ENCODE measurements around the gene STK38L.

Gene STK38L

GRCh38 chr12:27359578-27360340 is 115.7 kb downstream of the STK38L start:
- peaks cover 0 to 2% of the 10 kb centered on the region in 2 donors for H3K9me3 ChIP-seq (ENCODE audit: control insufficient read depth in 1 of 2, low read length in 2 of 2)
- H3K4me1 ChIP-seq (ENCODE audit: control insufficient read depth in 1 of 2, insufficient read depth in 2 of 2, low read length in 2 of 2) = no peaks in the 10 kb centered on the region
- H3K27me3 ChIP-seq (ENCODE audit: control insufficient read depth in 1 of 2, insufficient read depth in 2 of 2, low read length in 2 of 2) = no peaks in the 10 kb centered on the region
- no peaks in the 10 kb centered on the region for H3K36me3 ChIP-seq (ENCODE audit: control insufficient read depth in 1 of 2, insufficient read depth in 2 of 2, low read length in 2 of 2)
- no peak overlapping the region for H3K27ac ChIP-seq (ENCODE audit: low read depth, low read length)
- H3K4me3 ChIP-seq (ENCODE audit: low read depth in 1 of 2, low read length in 2 of 2) = no peak overlapping the region
- H3K9ac ChIP-seq (ENCODE audit: low read depth in 1 of 2, low read length in 2 of 2) = no peak overlapping the region

GRCh38 chr12:27361372-27361771 is 117.3 kb downstream of the STK38L start:
- Histone ChIP-seq H3K27me3 (ENCODE audit: control insufficient read depth in 1 of 2, insufficient read depth in 2 of 2, low read length in 2 of 2) (no peaks in the 10 kb centered on the region), H3K4me1 (ENCODE audit: control insufficient read depth in 1 of 2, insufficient read depth in 2 of 2, low read length in 2 of 2) (no peaks in the 10 kb centered on the region), H3K36me3 (ENCODE audit: control insufficient read depth in 1 of 2, insufficient read depth in 2 of 2, low read length in 2 of 2) (no peaks in the 10 kb centered on the region), H3K9ac (ENCODE audit: low read depth in 1 of 2, low read length in 2 of 2) (no peak overlapping the region), H3K9me3 (ENCODE audit: control insufficient read depth in 1 of 2, low read length in 2 of 2) (peaks cover 0 to 2% of the 10 kb centered on the region in 2 donors), H3K27ac (ENCODE audit: low read depth, low read length) (no peak overlapping the region), H3K4me3 (ENCODE audit: low read depth in 1 of 2, low read length in 2 of 2) (no peak overlapping the region)

DNA sequence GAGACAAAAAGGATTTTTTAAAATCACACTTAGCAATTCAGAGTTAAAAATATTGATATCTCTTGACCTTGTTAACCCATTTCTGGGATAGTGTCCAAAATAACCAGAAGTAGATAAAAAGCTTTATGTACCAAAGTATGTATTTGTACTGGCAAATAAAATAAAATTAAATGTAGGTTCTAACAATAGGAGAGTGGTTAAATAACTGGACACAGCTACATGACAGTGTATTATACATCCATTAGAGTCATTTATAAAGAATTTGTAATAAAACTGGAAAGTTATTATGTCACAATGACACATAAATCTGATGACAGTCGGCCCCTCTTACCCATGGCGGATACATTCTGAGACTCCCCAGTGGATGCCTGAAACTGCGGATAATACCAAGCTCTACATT is 122.5 kb downstream of the STK38L start:
- H3K9me3 ChIP-seq (ENCODE audit: control insufficient read depth in 1 of 2, low read length in 2 of 2) = peaks cover 0 to 2% of the 10 kb centered on the region in 2 donors
- H3K36me3 ChIP-seq (ENCODE audit: control insufficient read depth in 1 of 2, insufficient read depth in 2 of 2, low read length in 2 of 2) = no peaks in the 10 kb centered on the region
- H3K4me1 ChIP-seq (ENCODE audit: control insufficient read depth in 1 of 2, insufficient read depth in 2 of 2, low read length in 2 of 2) = no peaks in the 10 kb centered on the region
- H3K27me3 ChIP-seq (ENCODE audit: control insufficient read depth in 1 of 2, insufficient read depth in 2 of 2, low read length in 2 of 2) = no peaks in the 10 kb centered on the region
- H3K27ac ChIP-seq (ENCODE audit: low read depth, low read length) = no peak overlapping the region
- no peak overlapping the region for H3K4me3 ChIP-seq (ENCODE audit: low read depth in 1 of 2, low read length in 2 of 2)
- H3K9ac ChIP-seq (ENCODE audit: low read depth in 1 of 2, low read length in 2 of 2) = no peak overlapping the region

DNA sequence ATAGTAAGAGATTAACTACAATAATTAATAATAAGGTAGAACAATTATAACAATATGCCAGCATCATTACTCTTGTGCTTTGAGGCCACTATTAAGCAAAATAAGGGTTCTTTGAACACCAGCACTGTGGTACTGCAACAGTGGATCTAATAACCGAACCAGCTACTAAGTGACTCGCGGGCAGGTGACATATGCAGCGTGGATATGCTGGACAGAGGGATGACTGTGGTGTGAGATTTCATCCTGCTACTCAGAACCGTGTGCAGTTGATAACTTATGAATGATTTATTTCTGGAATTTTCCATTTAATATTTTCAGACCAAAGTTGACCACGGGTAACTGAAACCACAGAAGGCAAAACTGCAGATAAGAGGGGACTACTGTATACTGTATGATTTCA is 123.0 kb downstream of the STK38L start:
- Histone ChIP-seq H3K36me3 (ENCODE audit: control insufficient read depth in 1 of 2, insufficient read depth in 2 of 2, low read length in 2 of 2) (no peaks in the 10 kb centered on the region), H3K9me3 (ENCODE audit: control insufficient read depth in 1 of 2, low read length in 2 of 2) (peaks cover 0 to 2% of the 10 kb centered on the region in 2 donors), H3K27me3 (ENCODE audit: control insufficient read depth in 1 of 2, insufficient read depth in 2 of 2, low read length in 2 of 2) (no peaks in the 10 kb centered on the region), H3K9ac (ENCODE audit: low read depth in 1 of 2, low read length in 2 of 2) (no peak overlapping the region), H3K4me3 (ENCODE audit: low read depth in 1 of 2, low read length in 2 of 2) (no peak overlapping the region), H3K4me1 (ENCODE audit: control insufficient read depth in 1 of 2, insufficient read depth in 2 of 2, low read length in 2 of 2) (no peaks in the 10 kb centered on the region), H3K27ac (ENCODE audit: low read depth, low read length) (no peak overlapping the region)

All from duodenal mucosa (tissue), 2 donors.